ENCODE results near the gene NUDT4.

Gene NUDT4

DNA sequence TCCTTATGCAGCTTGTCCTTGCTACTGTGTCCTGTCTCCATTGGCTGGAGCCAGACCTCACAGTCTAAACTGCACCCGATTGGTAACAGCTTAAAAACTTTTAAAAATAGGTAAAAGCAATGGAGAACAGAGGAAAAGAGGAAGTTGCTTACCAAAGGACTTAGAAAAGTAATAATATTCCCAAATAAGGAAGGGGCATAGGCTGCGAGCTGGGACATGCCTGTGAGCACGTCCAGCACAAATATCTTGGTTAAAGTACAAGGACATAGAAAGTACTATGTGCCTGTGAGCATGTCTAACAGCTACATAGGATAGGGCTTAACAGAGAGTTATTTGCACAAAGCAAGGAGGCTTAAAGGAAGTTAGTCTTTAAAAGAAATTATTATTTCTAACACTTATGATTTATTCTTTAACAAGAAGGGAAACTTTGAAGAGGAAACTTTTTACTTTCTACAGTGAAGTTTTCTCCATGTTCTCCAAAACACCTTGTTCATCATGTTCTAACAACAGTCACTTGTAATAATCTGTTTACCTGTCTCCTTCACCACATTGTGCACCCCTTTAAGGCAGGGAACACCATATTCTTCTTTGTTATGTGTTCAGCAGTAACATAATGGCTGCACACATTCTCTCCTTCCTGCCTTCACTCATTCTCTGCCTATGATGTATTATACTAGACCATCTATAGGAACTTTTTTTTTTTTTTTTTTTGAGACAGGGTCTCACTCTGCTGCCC, 73.9 kb downstream of the NUDT4 start:
- Histone ChIP-seq H3K9ac (ENCODE audit: low read length) (no peak overlapping the region), H2AFZ (ENCODE audit: low read length) (no peak overlapping the region), H3K79me2 (ENCODE audit: low read length) (no peaks in the 10 kb centered on the region), H3K4me1 (ENCODE audit: low read length) (no peaks in the 10 kb centered on the region), H3K4me3 (ENCODE audit: low read length) (no peak overlapping the region), H4K20me1 (ENCODE audit: insufficient read depth, low read length) (no peaks in the 10 kb centered on the region), H3F3A (ENCODE audit: insufficient read depth, low read length) (no peaks in the 10 kb centered on the region), H3K36me3 (replicated peaks; ENCODE audit: insufficient read depth, low read length) (no peaks in the 10 kb centered on the region), H3K9me2 (replicated peaks; ENCODE audit: insufficient read depth, low read length) (no peaks in the 10 kb centered on the region), H3K4me2 (ENCODE audit: low read depth, low read length) (no peak overlapping the region), H3K9me3 (replicated peaks; ENCODE audit: insufficient read depth, low read length) (no peaks in the 10 kb centered on the region), H3K27ac (ENCODE audit: low read length) (no peak overlapping the region), H3K27me3 (replicated peaks; ENCODE audit: insufficient read depth, low read length) (no peaks in the 10 kb centered on the region)
- no peak for DNase-seq
- TF ChIP-seq EZH2 (optimal IDR thresholded peaks at IDR 0.05; ENCODE audit: low read depth, low read length), result no peak
- TF ChIP-seq EZH2phosphoT487 (IDR thresholded peaks at IDR 0.05; ENCODE audit: low read length), result no peak
- TF ChIP-seq, protein P1, sequence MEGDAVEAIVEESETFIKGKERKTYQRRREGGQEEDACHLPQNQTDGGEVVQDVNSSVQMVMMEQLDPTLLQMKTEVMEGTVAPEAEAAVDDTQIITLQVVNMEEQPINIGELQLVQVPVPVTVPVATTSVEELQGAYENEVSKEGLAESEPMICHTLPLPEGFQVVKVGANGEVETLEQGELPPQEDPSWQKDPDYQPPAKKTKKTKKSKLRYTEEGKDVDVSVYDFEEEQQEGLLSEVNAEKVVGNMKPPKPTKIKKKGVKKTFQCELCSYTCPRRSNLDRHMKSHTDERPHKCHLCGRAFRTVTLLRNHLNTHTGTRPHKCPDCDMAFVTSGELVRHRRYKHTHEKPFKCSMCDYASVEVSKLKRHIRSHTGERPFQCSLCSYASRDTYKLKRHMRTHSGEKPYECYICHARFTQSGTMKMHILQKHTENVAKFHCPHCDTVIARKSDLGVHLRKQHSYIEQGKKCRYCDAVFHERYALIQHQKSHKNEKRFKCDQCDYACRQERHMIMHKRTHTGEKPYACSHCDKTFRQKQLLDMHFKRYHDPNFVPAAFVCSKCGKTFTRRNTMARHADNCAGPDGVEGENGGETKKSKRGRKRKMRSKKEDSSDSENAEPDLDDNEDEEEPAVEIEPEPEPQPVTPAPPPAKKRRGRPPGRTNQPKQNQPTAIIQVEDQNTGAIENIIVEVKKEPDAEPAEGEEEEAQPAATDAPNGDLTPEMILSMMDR (IDR thresholded peaks at IDR 0.05; ENCODE audit: low read length), result no peak

GRCh38 chr12:93453633-93454032, 75.9 kb downstream of the NUDT4 start:
- Histone ChIP-seq H3K4me1 (ENCODE audit: low read length) (no peaks in the 10 kb centered on the region), H3K9me3 (replicated peaks; ENCODE audit: insufficient read depth, low read length) (no peaks in the 10 kb centered on the region), H3K27ac (ENCODE audit: low read length) (no peak overlapping the region), H3K79me2 (ENCODE audit: low read length) (no peaks in the 10 kb centered on the region), H3K4me2 (ENCODE audit: low read depth, low read length) (no peak overlapping the region), H3K4me3 (ENCODE audit: low read length) (no peak overlapping the region), H3K27me3 (replicated peaks; ENCODE audit: insufficient read depth, low read length) (no peaks in the 10 kb centered on the region), H3K9me2 (replicated peaks; ENCODE audit: insufficient read depth, low read length) (no peaks in the 10 kb centered on the region), H3K9ac (ENCODE audit: low read length) (no peak overlapping the region), H2AFZ (ENCODE audit: low read length) (no peak overlapping the region), H4K20me1 (ENCODE audit: insufficient read depth, low read length) (no peaks in the 10 kb centered on the region), H3K36me3 (replicated peaks; ENCODE audit: insufficient read depth, low read length) (no peaks in the 10 kb centered on the region), H3F3A (ENCODE audit: insufficient read depth, low read length) (no peaks in the 10 kb centered on the region)
- DNase-seq, result no peak
- no peak for TF ChIP-seq EZH2phosphoT487 (IDR thresholded peaks at IDR 0.05; ENCODE audit: low read length)
- TF ChIP-seq EZH2 (optimal IDR thresholded peaks at IDR 0.05; ENCODE audit: low read depth, low read length), result no peak
- TF ChIP-seq, protein P1 (IDR thresholded peaks at IDR 0.05; ENCODE audit: low read length), result no peak

DNA sequence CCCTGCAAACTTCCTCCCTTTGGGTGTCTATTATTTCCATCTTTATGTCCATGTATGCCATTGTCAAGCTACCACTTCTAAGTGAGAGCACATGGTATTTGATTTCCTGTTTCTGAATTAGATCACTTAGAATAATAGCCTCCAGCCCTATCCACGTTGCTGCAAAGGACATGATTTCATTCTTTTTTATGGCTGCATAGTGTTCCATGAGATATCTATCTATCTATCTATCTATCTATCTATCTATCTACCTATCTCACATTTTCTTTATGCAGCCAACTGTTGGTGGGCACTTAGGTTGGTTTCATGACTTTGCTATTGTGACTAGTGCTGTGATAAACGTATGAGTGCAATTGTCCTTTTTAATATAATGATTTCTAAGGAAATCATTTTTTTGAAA, 78.4 kb downstream of the NUDT4 start:
- Histone ChIP-seq H3K79me2 (ENCODE audit: low read length) (no peaks in the 10 kb centered on the region), H3K4me3 (ENCODE audit: low read length) (no peak overlapping the region), H3K9me3 (replicated peaks; ENCODE audit: insufficient read depth, low read length) (no peaks in the 10 kb centered on the region), H4K20me1 (ENCODE audit: insufficient read depth, low read length) (no peaks in the 10 kb centered on the region), H3K4me2 (ENCODE audit: low read depth, low read length) (no peak overlapping the region), H3K27ac (ENCODE audit: low read length) (no peak overlapping the region), H3F3A (ENCODE audit: insufficient read depth, low read length) (no peaks in the 10 kb centered on the region), H3K9ac (ENCODE audit: low read length) (no peak overlapping the region), H3K27me3 (replicated peaks; ENCODE audit: insufficient read depth, low read length) (no peaks in the 10 kb centered on the region), H3K4me1 (ENCODE audit: low read length) (no peaks in the 10 kb centered on the region), H2AFZ (ENCODE audit: low read length) (no peak overlapping the region), H3K9me2 (replicated peaks; ENCODE audit: insufficient read depth, low read length) (no peaks in the 10 kb centered on the region), H3K36me3 (replicated peaks; ENCODE audit: insufficient read depth, low read length) (no peaks in the 10 kb centered on the region)
- DNase-seq, result no peak
- TF ChIP-seq, protein P1 (IDR thresholded peaks at IDR 0.05; ENCODE audit: low read length), result no peak
- TF ChIP-seq EZH2phosphoT487 (IDR thresholded peaks at IDR 0.05; ENCODE audit: low read length) (no peak), EZH2 (optimal IDR thresholded peaks at IDR 0.05; ENCODE audit: low read depth, low read length) (no peak)

Measured in MM.1S (cell line).